ENCODE results near the gene KCTD17.

DNA sequence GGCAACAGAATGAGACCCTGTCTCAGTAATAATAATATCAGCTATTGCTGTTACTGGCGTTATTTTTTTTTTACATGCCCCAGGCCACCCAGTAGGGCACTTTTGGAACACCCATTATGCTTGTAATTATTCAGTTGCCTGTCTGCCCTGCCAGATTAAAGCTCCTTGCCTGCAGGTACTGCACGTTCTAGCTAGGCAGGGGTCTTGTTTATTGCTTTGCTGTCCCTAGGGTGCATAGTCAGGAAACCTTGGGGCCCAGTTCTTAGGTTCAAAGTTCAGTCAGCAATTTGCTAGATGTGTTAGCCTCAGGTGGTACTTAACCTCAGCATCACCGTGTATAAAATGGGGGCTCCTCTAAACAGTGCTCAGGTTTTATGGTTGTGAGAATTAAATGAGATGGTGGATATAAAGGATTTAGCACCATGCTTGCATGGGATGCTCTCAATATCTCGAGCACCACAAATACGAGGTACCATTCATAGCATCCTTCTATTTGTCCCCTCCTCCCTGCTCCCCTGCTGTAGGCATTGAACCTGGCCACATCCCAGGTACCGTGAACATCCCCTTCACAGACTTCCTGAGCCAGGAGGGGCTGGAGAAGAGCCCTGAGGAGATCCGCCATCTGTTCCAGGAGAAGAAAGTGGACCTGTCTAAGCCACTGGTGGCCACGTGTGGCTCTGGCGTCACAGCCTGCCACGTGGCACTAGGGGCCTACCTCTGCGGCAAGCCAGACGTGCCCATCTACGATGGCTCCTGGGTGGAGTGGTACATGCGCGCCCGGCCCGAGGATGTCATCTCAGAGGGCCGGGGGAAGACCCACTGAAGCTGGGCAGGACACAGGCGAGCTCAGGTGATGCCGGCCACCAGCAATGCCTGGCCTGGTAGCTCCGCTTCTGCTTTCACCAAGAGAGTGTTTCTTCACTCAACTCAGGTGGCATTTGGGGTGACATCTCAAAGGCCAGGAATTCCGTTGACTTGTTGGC, 22.6 kb upstream of the KCTD17 start:
- TF ChIP-seq, protein P1, sequence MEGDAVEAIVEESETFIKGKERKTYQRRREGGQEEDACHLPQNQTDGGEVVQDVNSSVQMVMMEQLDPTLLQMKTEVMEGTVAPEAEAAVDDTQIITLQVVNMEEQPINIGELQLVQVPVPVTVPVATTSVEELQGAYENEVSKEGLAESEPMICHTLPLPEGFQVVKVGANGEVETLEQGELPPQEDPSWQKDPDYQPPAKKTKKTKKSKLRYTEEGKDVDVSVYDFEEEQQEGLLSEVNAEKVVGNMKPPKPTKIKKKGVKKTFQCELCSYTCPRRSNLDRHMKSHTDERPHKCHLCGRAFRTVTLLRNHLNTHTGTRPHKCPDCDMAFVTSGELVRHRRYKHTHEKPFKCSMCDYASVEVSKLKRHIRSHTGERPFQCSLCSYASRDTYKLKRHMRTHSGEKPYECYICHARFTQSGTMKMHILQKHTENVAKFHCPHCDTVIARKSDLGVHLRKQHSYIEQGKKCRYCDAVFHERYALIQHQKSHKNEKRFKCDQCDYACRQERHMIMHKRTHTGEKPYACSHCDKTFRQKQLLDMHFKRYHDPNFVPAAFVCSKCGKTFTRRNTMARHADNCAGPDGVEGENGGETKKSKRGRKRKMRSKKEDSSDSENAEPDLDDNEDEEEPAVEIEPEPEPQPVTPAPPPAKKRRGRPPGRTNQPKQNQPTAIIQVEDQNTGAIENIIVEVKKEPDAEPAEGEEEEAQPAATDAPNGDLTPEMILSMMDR (conservative IDR thresholded peaks at IDR 0.05), result no peak
- no peak for TF ChIP-seq EZH2 (IDR thresholded peaks at IDR 0.05; ENCODE audit: low read depth)

All from PC-9 (cell line).